ENCODE results near the gene WWOX. TPM values are rescaled to one million over a fixed set of nuclear protein-coding genes. Genes with fewer than 3 reads are reported as not detected.

WWOX gene
- total RNA-seq, 1 donor, result 8.2 TPM

DNA sequence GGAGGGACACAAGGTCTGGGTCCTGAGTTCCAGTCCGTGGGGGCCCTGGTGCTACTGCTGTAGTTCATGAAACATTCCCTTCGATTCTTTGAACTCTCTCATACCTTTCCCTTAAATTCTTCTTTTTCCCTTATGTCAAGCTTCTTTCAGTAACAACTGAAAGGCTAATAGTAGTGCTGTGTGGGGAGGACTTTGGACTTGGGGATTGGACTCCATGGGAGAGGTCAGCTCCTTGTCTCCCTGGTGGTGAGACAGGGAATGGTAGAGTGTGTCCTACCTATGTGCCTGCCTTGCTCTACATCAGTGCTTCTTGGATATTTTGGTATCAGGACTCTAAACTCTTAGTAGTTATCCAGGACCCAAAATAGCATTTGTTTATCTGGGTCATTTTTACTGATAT, 628.1 kb downstream of the WWOX start:
- DNase-seq (ENCODE audit: low read depth), result no peak
- no peak overlapping the region for H3K4me3 ChIP-seq (ENCODE audit: low read depth, low read length)
- TF ChIP-seq, protein P1, sequence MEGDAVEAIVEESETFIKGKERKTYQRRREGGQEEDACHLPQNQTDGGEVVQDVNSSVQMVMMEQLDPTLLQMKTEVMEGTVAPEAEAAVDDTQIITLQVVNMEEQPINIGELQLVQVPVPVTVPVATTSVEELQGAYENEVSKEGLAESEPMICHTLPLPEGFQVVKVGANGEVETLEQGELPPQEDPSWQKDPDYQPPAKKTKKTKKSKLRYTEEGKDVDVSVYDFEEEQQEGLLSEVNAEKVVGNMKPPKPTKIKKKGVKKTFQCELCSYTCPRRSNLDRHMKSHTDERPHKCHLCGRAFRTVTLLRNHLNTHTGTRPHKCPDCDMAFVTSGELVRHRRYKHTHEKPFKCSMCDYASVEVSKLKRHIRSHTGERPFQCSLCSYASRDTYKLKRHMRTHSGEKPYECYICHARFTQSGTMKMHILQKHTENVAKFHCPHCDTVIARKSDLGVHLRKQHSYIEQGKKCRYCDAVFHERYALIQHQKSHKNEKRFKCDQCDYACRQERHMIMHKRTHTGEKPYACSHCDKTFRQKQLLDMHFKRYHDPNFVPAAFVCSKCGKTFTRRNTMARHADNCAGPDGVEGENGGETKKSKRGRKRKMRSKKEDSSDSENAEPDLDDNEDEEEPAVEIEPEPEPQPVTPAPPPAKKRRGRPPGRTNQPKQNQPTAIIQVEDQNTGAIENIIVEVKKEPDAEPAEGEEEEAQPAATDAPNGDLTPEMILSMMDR (IDR thresholded peaks at IDR 0.05; ENCODE audit: insufficient read depth, low read depth, low read length), result peak; percentile 15

DNA sequence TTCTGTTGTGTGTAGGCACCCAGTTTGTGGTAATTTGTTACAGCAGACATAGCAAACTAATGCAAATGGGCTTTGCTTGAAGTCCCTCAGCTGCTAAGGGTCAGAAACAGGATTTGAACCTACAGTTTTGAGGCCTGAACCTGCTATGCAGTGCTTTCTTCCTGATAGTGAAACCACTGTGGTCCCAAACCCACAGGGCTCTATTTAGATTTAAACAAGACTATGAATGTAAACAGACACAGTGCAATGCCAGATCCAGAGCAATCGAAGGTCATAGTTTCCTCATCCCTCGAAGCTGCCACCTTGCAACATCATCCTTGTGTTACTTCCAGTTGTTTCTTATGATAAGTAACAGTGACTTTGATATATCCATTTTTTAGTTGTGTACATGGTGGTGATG, 630.2 kb downstream of the WWOX start:
- peak; percentile 92 for DNase-seq (ENCODE audit: low read depth)
- H3K4me3 ChIP-seq (ENCODE audit: low read depth, low read length), result no peak overlapping the region
- TF ChIP-seq, protein P1 (IDR thresholded peaks at IDR 0.05; ENCODE audit: insufficient read depth, low read depth, low read length), result no peak

DNA sequence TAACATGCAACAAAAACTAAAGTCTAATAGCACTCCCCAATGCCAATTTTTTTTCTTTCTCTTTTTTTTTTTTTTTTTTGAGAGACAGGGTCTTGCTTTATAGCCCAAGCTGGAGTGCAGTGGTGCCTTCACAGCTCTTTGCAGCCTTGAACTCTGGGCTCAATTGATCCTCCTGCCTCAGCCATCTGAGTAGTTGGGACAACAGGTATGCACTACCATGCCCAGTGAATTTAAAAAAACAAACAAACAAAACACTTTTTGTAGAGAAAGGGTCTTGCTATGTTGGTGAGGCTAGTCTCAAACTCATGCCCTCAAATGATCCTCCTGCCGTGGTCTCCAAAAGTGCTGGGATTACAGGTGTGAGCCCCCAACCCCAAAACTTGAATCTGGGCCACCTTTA, 632.3 kb downstream of the WWOX start:
- no peak overlapping the region for H3K4me3 ChIP-seq (ENCODE audit: low read depth, low read length)
- TF ChIP-seq, protein P1 (IDR thresholded peaks at IDR 0.05; ENCODE audit: insufficient read depth, low read depth, low read length), result no peak
- no peak for DNase-seq (ENCODE audit: low read depth)

DNA sequence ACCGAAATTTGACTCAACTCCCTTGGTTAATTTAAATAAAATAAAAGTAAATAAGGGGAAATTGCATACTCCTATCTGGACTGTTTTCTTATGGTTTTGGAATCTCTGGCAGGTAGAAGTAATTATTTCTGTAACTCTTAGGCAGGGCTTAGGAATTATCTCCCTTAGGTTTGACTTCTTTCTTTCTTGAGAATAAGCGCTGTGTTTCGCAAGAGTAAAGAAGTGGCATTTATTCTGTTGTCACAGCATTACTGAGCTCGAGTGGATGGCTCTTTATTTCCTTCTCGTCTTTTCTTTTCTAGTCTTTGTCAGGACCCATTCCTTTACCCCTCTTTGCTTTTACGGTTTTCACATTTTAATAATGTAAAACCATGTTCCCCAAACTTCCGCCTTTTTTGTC, 633.2 kb downstream of the WWOX start:
- DNase-seq (ENCODE audit: low read depth), result no peak
- TF ChIP-seq, protein P1 (IDR thresholded peaks at IDR 0.05; ENCODE audit: insufficient read depth, low read depth, low read length), result no peak
- H3K4me3 ChIP-seq (ENCODE audit: low read depth, low read length), result no peak overlapping the region

DNA sequence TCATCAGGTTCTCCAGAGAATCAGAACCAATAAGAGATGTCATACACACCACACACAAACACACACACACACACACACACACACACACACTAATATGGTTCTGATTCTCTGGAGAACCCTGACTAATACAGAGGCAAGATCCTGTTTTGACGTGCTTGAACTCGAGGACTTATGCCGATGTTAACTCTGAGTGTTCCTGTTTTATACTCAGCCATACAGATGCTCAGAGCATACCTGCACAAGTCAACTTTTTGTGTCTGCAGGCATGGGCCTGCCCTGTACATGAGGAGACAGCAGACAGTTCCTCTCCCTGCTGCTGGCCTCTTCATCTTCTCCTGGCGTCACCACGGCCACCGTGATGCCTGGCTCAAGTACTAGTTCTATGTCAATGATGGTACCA, 635.9 kb downstream of the WWOX start:
- no peak for DNase-seq (ENCODE audit: low read depth)
- H3K4me3 ChIP-seq (ENCODE audit: low read depth, low read length), result no peak overlapping the region
- TF ChIP-seq, protein P1 (IDR thresholded peaks at IDR 0.05; ENCODE audit: insufficient read depth, low read depth, low read length), result no peak

DNA sequence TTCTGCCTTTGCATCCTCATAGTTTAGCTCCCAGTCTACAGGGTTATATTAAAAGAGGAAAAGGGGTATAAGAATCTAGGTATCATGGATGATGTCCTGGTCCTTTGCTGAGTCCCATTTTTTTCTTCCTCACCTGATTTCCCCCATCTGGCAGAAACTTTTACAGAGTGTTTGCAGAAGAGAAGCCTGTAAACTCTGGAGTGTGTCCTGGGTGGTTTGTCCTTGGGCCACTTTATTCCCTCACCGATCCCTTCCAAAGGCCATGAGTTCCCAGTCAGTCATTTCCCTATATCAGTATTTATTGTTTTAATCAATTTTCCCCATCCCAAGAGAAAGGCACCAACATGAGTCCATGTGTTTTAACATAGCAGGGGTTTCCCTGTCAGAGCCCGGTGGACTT, 638.2 kb downstream of the WWOX start:
- TF ChIP-seq, protein P1 (IDR thresholded peaks at IDR 0.05; ENCODE audit: insufficient read depth, low read depth, low read length), result no peak
- no peak for DNase-seq (ENCODE audit: low read depth)
- H3K4me3 ChIP-seq (ENCODE audit: low read depth, low read length), result no peak overlapping the region

DNA sequence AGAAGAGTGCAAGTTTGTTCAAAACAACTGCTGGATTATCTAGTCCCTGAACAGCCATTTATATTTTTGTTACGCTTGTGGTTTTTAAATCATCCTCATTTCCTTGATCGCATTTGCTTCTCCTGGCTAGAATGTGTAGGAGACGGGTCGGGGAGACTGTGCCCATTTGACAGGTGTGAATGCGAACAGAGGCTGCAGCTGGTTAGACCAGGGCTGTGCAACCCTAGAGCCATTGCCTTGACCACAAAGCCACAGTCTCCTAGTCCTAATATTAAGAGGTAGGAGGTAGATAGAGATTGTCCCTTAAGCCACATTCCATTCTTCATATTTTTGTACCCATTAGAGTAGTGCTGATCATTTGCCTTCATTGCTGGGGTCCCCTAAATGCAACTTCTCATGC, 639.1 kb downstream of the WWOX start:
- no peak overlapping the region for H3K4me3 ChIP-seq (ENCODE audit: low read depth, low read length)
- TF ChIP-seq, protein P1 (IDR thresholded peaks at IDR 0.05; ENCODE audit: insufficient read depth, low read depth, low read length), result no peak
- DNase-seq (ENCODE audit: low read depth), result no peak
